ENCODE data around the gene UQCRQ.

DNA sequence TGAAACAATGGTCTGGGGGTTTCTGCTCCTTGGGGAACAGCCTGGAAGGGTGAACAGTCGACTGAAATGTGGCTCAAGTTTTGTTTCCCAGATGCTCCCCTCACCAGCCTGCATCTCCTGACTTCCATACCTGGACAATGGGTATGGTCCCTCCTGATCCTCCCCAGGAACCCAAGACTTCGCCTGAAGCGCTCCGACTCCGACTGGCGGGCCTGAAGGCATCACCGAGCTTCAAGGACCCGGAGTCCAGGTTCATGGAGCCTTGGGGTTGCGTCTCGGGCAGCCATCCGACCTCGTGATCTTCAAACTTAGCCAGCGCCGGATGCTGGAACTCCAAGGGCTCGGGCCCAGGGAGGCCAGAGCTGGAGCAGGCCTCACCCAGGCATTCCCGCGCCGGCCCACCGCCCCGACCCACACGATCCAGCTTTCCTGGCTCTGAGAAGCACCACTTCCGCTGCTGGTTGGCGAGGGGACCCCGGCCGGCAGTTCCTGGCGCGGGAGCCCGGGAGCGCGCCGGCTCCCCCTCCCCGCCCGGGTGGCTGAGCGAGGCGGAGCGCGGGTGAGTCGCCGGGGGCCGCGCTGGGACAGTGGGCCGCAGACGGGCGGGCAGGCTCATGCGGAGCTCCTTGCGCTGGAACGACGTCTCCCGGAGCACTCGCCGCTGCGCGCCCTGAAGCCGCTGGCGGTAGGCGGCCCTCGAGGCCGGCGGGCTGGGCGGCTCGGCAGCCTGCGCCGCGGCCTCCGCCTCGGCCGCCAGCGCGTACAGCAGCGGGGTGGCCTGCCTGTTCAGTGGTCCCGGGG is 41.2 kb upstream of the UQCRQ start:
- TF ChIP-seq CTCF (IDR thresholded peaks at IDR 0.05) (no peak), ELF1 (IDR thresholded peaks at IDR 0.05) (no peak), RCOR1 (IDR thresholded peaks at IDR 0.05; ENCODE audit: low read length) (no peak), YY1 (IDR thresholded peaks at IDR 0.05; ENCODE audit: low read depth) (no peak), POLR2AphosphoS5 (IDR thresholded peaks at IDR 0.05; ENCODE audit: low read depth, low read length) (no peak), SMC3 (IDR thresholded peaks at IDR 0.05; ENCODE audit: low read depth, low read length) (no peak), FOXM1 (IDR thresholded peaks at IDR 0.05; ENCODE audit: low read depth) (no peak), RFX5 (IDR thresholded peaks at IDR 0.05; ENCODE audit: low read length) (no peak), FOXJ3 (CRISPR knock-in tag; IDR thresholded peaks at IDR 0.05) (no peak), CHD2 (IDR thresholded peaks at IDR 0.05; ENCODE audit: low read length, partially characterized antibody) (no peak)
- TF ChIP-seq, protein P1, sequence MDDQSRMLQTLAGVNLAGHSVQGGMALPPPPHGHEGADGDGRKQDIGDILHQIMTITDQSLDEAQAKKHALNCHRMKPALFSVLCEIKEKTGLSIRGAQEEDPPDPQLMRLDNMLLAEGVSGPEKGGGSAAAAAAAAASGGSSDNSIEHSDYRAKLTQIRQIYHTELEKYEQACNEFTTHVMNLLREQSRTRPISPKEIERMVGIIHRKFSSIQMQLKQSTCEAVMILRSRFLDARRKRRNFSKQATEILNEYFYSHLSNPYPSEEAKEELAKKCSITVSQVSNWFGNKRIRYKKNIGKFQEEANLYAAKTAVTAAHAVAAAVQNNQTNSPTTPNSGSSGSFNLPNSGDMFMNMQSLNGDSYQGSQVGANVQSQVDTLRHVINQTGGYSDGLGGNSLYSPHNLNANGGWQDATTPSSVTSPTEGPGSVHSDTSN (IDR thresholded peaks at IDR 0.05), result no peak
- TF ChIP-seq, protein P2, sequence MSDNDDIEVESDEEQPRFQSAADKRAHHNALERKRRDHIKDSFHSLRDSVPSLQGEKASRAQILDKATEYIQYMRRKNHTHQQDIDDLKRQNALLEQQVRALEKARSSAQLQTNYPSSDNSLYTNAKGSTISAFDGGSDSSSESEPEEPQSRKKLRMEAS (IDR thresholded peaks at IDR 0.05; ENCODE audit: low read depth), result no peak

All from SK-N-SH (cell line).